Measurements from ENCODE around the gene KCTD14. TPM values are rescaled to one million over a fixed set of nuclear protein-coding genes. Genes with fewer than 3 reads are reported as not detected.

Gene KCTD14
- total RNA-seq (10 to 100 TPM; 12.7 to 67.0 (median 29.8) TPM), polyA plus RNA-seq (10 to 100 TPM in 2 of 3 donors, 1 to 10 TPM in 1; 9.5 to 84.7 (median 19.6) TPM)
- long read RNA-seq, donor 1, transcript KCTD14-201 (2 exons, 1,691 nt) = major isoform, 10 of 10 reads
- long read RNA-seq, donor 1, partial matches to known transcripts = 0 of 10 reads
- long read RNA-seq, donor 1, other reads (novel, unspliced or antisense) = 0 of 10 reads
- long read RNA-seq, donor 2, partial matches to known transcripts = 0 of 3 reads
- long read RNA-seq, donor 2, other reads (novel, unspliced or antisense) = 0 of 3 reads
- long read RNA-seq, donor 3, partial matches to known transcripts = 0 of 3 reads
- long read RNA-seq, donor 3, other reads (novel, unspliced or antisense) = 0 of 3 reads
- long read RNA-seq, donor 4, transcript KCTD14-201 (2 exons, 1,691 nt) = major isoform, 28 of 31 reads
- long read RNA-seq, donor 4, partial matches to known transcripts = 0 of 31 reads
- long read RNA-seq, donor 4, other reads (novel, unspliced or antisense) = 3 of 31 reads
- long read RNA-seq, donor 5, transcript KCTD14-201 (2 exons, 1,691 nt) = major isoform, 45 of 46 reads
- long read RNA-seq, donor 5, partial matches to known transcripts = 0 of 46 reads
- long read RNA-seq, donor 5, other reads (novel, unspliced or antisense) = 1 of 46 reads
- long read RNA-seq, donor 6, transcript KCTD14-201 (2 exons, 1,691 nt) = major isoform, 29 of 30 reads
- long read RNA-seq, donor 6, partial matches to known transcripts = 0 of 30 reads
- long read RNA-seq, donor 6, other reads (novel, unspliced or antisense) = 1 of 30 reads
- long read RNA-seq, donor 7, partial matches to known transcripts = 0 of 1 reads
- long read RNA-seq, donor 7, other reads (novel, unspliced or antisense) = 0 of 1 reads
- long read RNA-seq, donor 8, transcript KCTD14-201 (2 exons, 1,691 nt) = major isoform, 10 of 10 reads
- long read RNA-seq, donor 8, partial matches to known transcripts = 0 of 10 reads
- long read RNA-seq, donor 8, other reads (novel, unspliced or antisense) = 0 of 10 reads
- long read RNA-seq, donor 9, transcript KCTD14-201 (2 exons, 1,691 nt) = major isoform, 8 of 8 reads
- long read RNA-seq, donor 9, partial matches to known transcripts = 0 of 8 reads
- long read RNA-seq, donor 9, other reads (novel, unspliced or antisense) = 0 of 8 reads
- long read RNA-seq, donor 10, transcript KCTD14-201 (2 exons, 1,691 nt) = major isoform, 7 of 7 reads
- long read RNA-seq, donor 10, partial matches to known transcripts = 0 of 7 reads
- long read RNA-seq, donor 10, other reads (novel, unspliced or antisense) = 0 of 7 reads

GRCh38 chr11:78022397-78023396 lies at the start of gene KCTD14:
Gene KCTD14 (minus strand): TSS chr11:78023276. CDS start chr11:78023249, 27 bp downstream.
- H3K36me3 ChIP-seq (replicated peaks in 1 of 2) = no peaks in the 10 kb centered on the region
- intact Hi-C loops (cut with DNase I) = no loop called here
- DNase-seq = peak; percentile 55 to 84 (median 73)
- no peaks in the 10 kb centered on the region for H3K27me3 ChIP-seq
- H3K9me3 ChIP-seq (replicated peaks in 1 of 3) = no peaks in the 10 kb centered on the region
- 8 to 14% (median 13%) methylated on average over 30 to 37 of the region's 37 CpGs for WGBS, 4 donors
- H3K27ac ChIP-seq = peak within 1 kb of the TSS; percentile 9 to 88 (median 72)
- H3K4me3 ChIP-seq = peak within 1 kb of the TSS; percentile 2 to 54 (median 36)
- TF ChIP-seq CTCF (IDR thresholded peaks at IDR 0.05) (peak in 1 of 6 experiments; percentile 8), POLR2A (IDR thresholded peaks at IDR 0.05) (peak; percentile 66 to 79)
- peaks cover 10 to 13% of the 10 kb centered on the region in 2 donors for H3K4me1 ChIP-seq (replicated peaks in 1 of 2)

- Histone ChIP-seq H3K9me3 (replicated peaks in 1 of 3) (no peaks in the 10 kb centered on the region), H3K36me3 (replicated peaks in 1 of 2) (peaks cover 0 to 47% of the 10 kb centered on the region in 2 donors), H3K27me3 (no peaks in the 10 kb centered on the region), H3K27ac (no peak overlapping the region), H3K4me1 (replicated peaks in 1 of 2) (peaks cover 7 to 28% of the 10 kb centered on the region in 2 donors), H3K4me3 (no peak overlapping the region)
- no peak for TF ChIP-seq CTCF (IDR thresholded peaks at IDR 0.05)
- TF ChIP-seq POLR2A (IDR thresholded peaks at IDR 0.05) = no peak
- intact Hi-C loops (cut with DNase I) = loop anchor here in 1 of 2 donors (10.0 kb wide), 1 partner anchor 122 kb away; no protein-coding TSS in a partner anchor
- no peak for DNase-seq
- WGBS, 4 donors = 94 to 96% (median 94%) methylated on average over 4 of the region's 4 CpGs
Observed at GRCh38 chr11:78072455-78072854, 49.4 kb upstream of the KCTD14 start.

DNA sequence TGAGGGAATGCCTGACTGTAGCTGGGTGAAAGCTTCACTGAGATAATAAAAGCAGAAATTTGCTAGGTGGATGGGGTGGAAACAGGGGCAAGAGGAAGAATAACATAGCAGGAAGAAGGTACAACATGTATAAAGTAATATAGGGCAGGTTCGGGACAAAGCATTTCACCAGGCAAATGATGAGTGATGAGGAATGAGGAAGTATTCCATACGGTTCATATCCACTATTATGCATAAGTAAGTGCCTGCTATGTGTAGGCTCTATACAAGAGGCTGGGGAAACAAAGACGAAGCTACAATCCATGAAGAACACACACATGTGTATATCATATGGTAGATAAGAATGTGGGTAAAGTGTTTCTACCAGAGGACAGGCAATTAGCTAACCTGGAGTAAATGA lies 48.6 kb upstream of the KCTD14 start:
- no peaks in the 10 kb centered on the region for H3K27me3 ChIP-seq
- no peaks in the 10 kb centered on the region for H3K9me3 ChIP-seq (replicated peaks in 1 of 3)
- TF ChIP-seq CTCF (IDR thresholded peaks at IDR 0.05) (no peak), POLR2A (IDR thresholded peaks at IDR 0.05) (no peak)
- peaks cover 0 to 50% of the 10 kb centered on the region in 2 donors for H3K36me3 ChIP-seq (replicated peaks in 1 of 2)
- 77 to 85% (median 81%) methylated on average over 3 of the region's 3 CpGs for WGBS, 4 donors
- DNase-seq = no peak
- no peak overlapping the region for H3K27ac ChIP-seq
- intact Hi-C loops (cut with DNase I) = loop anchor here in 1 of 2 donors (10.0 kb wide), 1 partner anchor 123 kb away; no protein-coding TSS in a partner anchor
- peaks cover 0 to 21% of the 10 kb centered on the region in 2 donors for H3K4me1 ChIP-seq (replicated peaks in 1 of 2)
- H3K4me3 ChIP-seq = no peak overlapping the region

Data from adrenal gland (tissue), 19 donors.